Spleen (tissue), 7 donors: ENCODE data around the gene RGPD6.
"Not testable (repeated sequence)": the region's sequence is repeated elsewhere in the genome, so short reads cannot be mapped to it uniquely, and the experiment has no call there.

Source experiments
- POLR2AphosphoS5 ChIP-seq, 3 donors: sonication (generic); formaldehyde crosslinking; IDR thresholded peaks; one replicate each; pipeline ENCODE4 v1.5.1; 2017; ENCODE audit warnings: antibody characterized with exemption in 3 of 3
- TF ChIP-seq, protein P1 (sequence below), 11 experiments: fragments of 200-600 bp in 7 of 11; fragments of 450-650 bp in 4 of 11; sonication (generic) in 4 of 11; IDR thresholded peaks in 8 of 11; conservative IDR thresholded peaks in 3 of 11; 1 replicate in 7 of 11; 2 replicates in 4 of 11; pipeline versions ENCODE4 v1.4.0 to v1.8.0; 2016 to 2021; ENCODE audit warnings: antibody characterized with exemption in 11 of 11, inconsistent platforms in 4 of 11, mild to moderate bottlenecking in 1 of 11
- donor health status: DM: no; HTN: no; CAD: no; lungs with moderate emphysema.
- donor health status: DM: no; HTN: no; CAD: no.
- donor health status: DM: no; HTN: no; CAD: no.

DNA sequence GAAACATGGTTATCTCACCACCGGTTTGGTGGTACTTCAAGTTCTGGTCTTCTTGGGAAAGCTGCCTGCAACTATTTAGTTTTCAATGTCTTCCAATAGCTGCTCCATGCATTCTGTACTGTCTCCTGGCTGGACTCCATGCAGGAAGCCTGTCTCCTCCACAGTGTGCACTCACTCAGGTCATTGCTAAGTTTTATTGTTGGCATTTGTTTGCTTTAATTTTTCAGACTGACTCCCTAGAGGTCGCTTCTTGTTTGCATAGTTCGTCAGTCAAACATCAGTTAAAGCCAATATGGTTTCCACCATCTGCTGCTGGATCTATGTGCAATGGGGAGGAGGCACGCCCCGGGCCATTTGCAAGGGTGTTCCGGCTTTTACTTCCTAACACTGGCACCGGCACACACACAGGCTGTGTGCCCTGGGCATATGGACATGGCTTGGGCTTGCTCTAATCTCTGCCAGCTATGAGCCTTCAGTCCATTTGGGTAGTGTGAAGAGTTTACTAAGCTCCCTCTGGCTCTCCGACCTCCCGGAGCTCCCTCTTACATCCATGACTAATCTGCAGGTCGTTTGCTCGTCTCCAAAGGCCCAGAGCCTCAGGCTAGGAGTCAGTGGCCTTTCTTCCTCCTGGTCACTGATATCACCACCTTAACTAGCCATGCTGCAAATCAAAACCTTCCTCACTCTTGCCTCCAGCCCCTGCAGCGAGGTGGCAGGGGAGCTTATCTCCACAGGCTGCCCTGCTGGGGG lies 2.4 kb upstream of the RGPD6 start:
- TF ChIP-seq POLR2AphosphoS5 (IDR thresholded peaks at IDR 0.05): not testable (repeated sequence)
- TF ChIP-seq, protein P1, sequence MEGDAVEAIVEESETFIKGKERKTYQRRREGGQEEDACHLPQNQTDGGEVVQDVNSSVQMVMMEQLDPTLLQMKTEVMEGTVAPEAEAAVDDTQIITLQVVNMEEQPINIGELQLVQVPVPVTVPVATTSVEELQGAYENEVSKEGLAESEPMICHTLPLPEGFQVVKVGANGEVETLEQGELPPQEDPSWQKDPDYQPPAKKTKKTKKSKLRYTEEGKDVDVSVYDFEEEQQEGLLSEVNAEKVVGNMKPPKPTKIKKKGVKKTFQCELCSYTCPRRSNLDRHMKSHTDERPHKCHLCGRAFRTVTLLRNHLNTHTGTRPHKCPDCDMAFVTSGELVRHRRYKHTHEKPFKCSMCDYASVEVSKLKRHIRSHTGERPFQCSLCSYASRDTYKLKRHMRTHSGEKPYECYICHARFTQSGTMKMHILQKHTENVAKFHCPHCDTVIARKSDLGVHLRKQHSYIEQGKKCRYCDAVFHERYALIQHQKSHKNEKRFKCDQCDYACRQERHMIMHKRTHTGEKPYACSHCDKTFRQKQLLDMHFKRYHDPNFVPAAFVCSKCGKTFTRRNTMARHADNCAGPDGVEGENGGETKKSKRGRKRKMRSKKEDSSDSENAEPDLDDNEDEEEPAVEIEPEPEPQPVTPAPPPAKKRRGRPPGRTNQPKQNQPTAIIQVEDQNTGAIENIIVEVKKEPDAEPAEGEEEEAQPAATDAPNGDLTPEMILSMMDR (IDR thresholded peaks at IDR 0.05 in 8 of 11, conservative IDR thresholded peaks at IDR 0.05 in 3 of 11): not testable (repeated sequence)
